WTC11 (cell line): ENCODE data around the gene APBA3. TPM values are rescaled to one million over a fixed set of nuclear protein-coding genes. Genes with fewer than 3 reads are reported as not detected.
"Not testable (repeated sequence)": the region's sequence is repeated elsewhere in the genome, so short reads cannot be mapped to it uniquely, and the experiment has no call there.

ENCODE experiments used
- ATAC-seq: fragments of 200-7000 bp; cut with Tn5 transposase; 2 replicates; pipeline ENCODE4 v1.10.0; 2021; ENCODE audit warnings: mild to moderate bottlenecking, moderate library complexity
- CTCF ChIA-PET: fragments of 300-600 bp; sonication (Branson Sonifier 250); formaldehyde crosslinking; loops from one replicate; lab custom pipeline; 2021; ENCODE audit warnings: antibody characterized with exemption; lab: Charles Lee
- POLR2A ChIA-PET: fragments of 350-600 bp; sonication (Branson Sonifier 250); formaldehyde crosslinking; loops from one replicate; lab custom pipeline; 2021; ENCODE audit warnings: antibody characterized with exemption; lab: Charles Lee
- DNase-seq: peaks from one replicate; pipeline ENCODE4 v3.0.0; 2021; ENCODE audit warnings: low spot score
- H3K27ac Mint-ChIP-seq: 2 replicates; pipeline ENCODE4 v1.8.0; 2021; ENCODE audit warnings: mixed read lengths
- H3K27me3 Mint-ChIP-seq: 2 replicates; pipeline ENCODE4 v1.8.0; 2021; ENCODE audit warnings: low read depth, mild to moderate bottlenecking, moderate library complexity, mixed read lengths
- H3K36me3 Mint-ChIP-seq: 2 replicates; pipeline ENCODE4 v1.8.0; 2021; ENCODE audit warnings: mixed read lengths
- H3K4me1 Mint-ChIP-seq: 2 replicates; pipeline ENCODE4 v1.8.0; 2022; ENCODE audit warnings: mixed read lengths
- H3K4me3 Mint-ChIP-seq: 2 replicates; pipeline ENCODE4 v1.8.0; 2021; ENCODE audit warnings: mild to moderate bottlenecking, moderate library complexity, mixed read lengths
- H3K9me3 Mint-ChIP-seq: 2 replicates; pipeline ENCODE4 v1.8.0; 2021; ENCODE audit warnings: mixed read lengths
- CBFB ChIP-seq: sonication (generic); formaldehyde crosslinking; IDR thresholded peaks from 2 replicates; pipeline ENCODE4 v1.8.1; 2022; ENCODE audit warnings: mild to moderate bottlenecking, low read depth, missing genetic modification reagents
- E2F4 ChIP-seq: sonication (generic); formaldehyde crosslinking; IDR thresholded peaks from 2 replicates; pipeline ENCODE4 v1.8.1; 2022; ENCODE audit warnings: low read depth, mild to moderate bottlenecking, moderate library complexity, missing genetic modification reagents, borderline replicate concordance
- HMGA2 ChIP-seq: fragments of 250-450 bp; sonication (Bioruptor Pico); IDR thresholded peaks from 2 replicates; pipeline ENCODE4 v1.4.0; 2021; ENCODE audit warnings: mild to moderate bottlenecking, moderate library complexity
- HMGXB4 ChIP-seq: sonication (generic); formaldehyde crosslinking; IDR thresholded peaks from 2 replicates; pipeline ENCODE4 v1.8.1; 2023; ENCODE audit warnings: mild to moderate bottlenecking, moderate library complexity, missing genetic modification reagents
- JUN ChIP-seq: sonication (generic); formaldehyde crosslinking; IDR thresholded peaks from 2 replicates; pipeline ENCODE4 v1.8.0; 2023; ENCODE audit warnings: mild to moderate bottlenecking, missing genetic modification reagents
- KAT7 ChIP-seq: sonication (generic); formaldehyde crosslinking; IDR thresholded peaks from 2 replicates; pipeline ENCODE4 v1.8.1; 2023; ENCODE audit warnings: missing genetic modification reagents, mild to moderate bottlenecking, borderline replicate concordance
- MLX ChIP-seq: sonication (generic); formaldehyde crosslinking; IDR thresholded peaks from 2 replicates; pipeline ENCODE4 v1.8.1; 2023; ENCODE audit warnings: mild to moderate bottlenecking, missing genetic modification reagents, moderate library complexity
- MXD4 ChIP-seq: fragments of 250-450 bp; sonication (Bioruptor Pico); IDR thresholded peaks from 2 replicates; pipeline ENCODE4 v1.8.0; 2021; ENCODE audit warnings: mild to moderate bottlenecking, moderate library complexity, borderline replicate concordance
- NFYB ChIP-seq: sonication (generic); formaldehyde crosslinking; conservative IDR thresholded peaks from 2 replicates; pipeline ENCODE4 v1.8.0; 2022; ENCODE audit warnings: low read depth, missing genetic modification reagents
- OVOL2 ChIP-seq: fragments of 250-450 bp; sonication (Bioruptor Pico); IDR thresholded peaks from 2 replicates; pipeline ENCODE4 v1.9.0; 2021; ENCODE audit warnings: mild to moderate bottlenecking, borderline replicate concordance
- PREB ChIP-seq: sonication (generic); formaldehyde crosslinking; IDR thresholded peaks from 2 replicates; pipeline ENCODE4 v1.8.1; 2022; ENCODE audit warnings: mild to moderate bottlenecking, missing genetic modification reagents, moderate library complexity, borderline replicate concordance
- PRRX2 ChIP-seq: fragments of 250-450 bp; sonication (Bioruptor Pico); IDR thresholded peaks from 2 replicates; pipeline ENCODE4 v1.8.0; 2021; ENCODE audit warnings: mild to moderate bottlenecking
- SOX15 ChIP-seq: fragments of 250-450 bp; sonication (Bioruptor Pico); IDR thresholded peaks from 2 replicates; pipeline ENCODE4 v1.9.0; 2021; ENCODE audit warnings: mild to moderate bottlenecking
- TEAD1 ChIP-seq: sonication (generic); formaldehyde crosslinking; IDR thresholded peaks from 2 replicates; pipeline ENCODE4 v1.8.0; 2022; ENCODE audit warnings: mild to moderate bottlenecking, missing genetic modification reagents
- ZBTB21 ChIP-seq: sonication (generic); formaldehyde crosslinking; IDR thresholded peaks from 2 replicates; pipeline ENCODE4 v1.8.1; 2023; ENCODE audit warnings: mild to moderate bottlenecking, missing genetic modification reagents, borderline replicate concordance
- ZMAT4 ChIP-seq: fragments of 250-450 bp; sonication (Bioruptor Pico); IDR thresholded peaks from 2 replicates; pipeline ENCODE4 v1.9.0; 2021; ENCODE audit warnings: mild to moderate bottlenecking
- ZNF121 ChIP-seq: sonication (generic); formaldehyde crosslinking; IDR thresholded peaks from 2 replicates; pipeline ENCODE4 v1.8.0; 2023; ENCODE audit warnings: missing genetic modification reagents
- ZNF281 ChIP-seq: sonication (generic); formaldehyde crosslinking; IDR thresholded peaks from 2 replicates; pipeline ENCODE4 v1.8.0; 2023; ENCODE audit warnings: mild to moderate bottlenecking, missing genetic modification reagents
- total RNA-seq: library from RNA; stranded (reverse); gene quantifications from 3 replicates; pipeline ENCODE4 v1.2.3, GENCODE V29; 2021
- TF ChIP-seq, protein P1 (sequence below): fragments of 250-450 bp; sonication (Bioruptor Pico); IDR thresholded peaks from 2 replicates; pipeline ENCODE4 v1.9.0; 2021; ENCODE audit warnings: moderate library complexity, mild to moderate bottlenecking, inconsistent platforms, borderline replicate concordance
- TF ChIP-seq, protein P2 (sequence below): sonication (generic); formaldehyde crosslinking; IDR thresholded peaks from 2 replicates; pipeline ENCODE4 v1.8.0; 2022; ENCODE audit warnings: mild to moderate bottlenecking, missing genetic modification reagents

APBA3 gene
- total RNA-seq, 1 experiment from 2014 or later = 27.5 TPM

DNA sequence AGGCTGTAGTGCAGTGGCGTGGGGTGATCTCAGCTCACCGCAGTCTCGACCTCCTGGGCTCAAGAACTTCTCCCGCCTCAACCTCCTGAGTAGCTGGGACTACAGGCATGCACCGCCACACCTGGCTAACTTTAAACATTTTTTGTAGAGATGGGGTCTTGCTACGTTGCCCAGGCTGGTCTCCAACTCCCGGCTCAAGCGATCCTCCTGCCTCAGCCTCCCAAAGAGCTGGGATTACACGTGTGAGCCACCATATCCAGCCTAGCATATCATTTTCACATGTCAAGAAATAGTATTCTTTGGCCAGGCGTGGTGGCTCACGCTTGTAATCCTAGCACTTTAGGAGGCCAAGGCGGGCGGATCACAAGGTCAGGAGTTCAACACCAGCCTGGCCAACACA is 3.2 kb downstream of the APBA3 start:
- peak; percentile 89 for TF ChIP-seq ZNF121 (CRISPR knock-in tag)
- POLR2A ChIA-PET, H3K36me3 Mint-ChIP-seq, CTCF ChIA-PET, H3K4me1 Mint-ChIP-seq, H3K27ac Mint-ChIP-seq, ATAC-seq, H3K27me3 Mint-ChIP-seq, DNase-seq, H3K9me3 Mint-ChIP-seq, H3K4me3 Mint-ChIP-seq: not testable (repeated sequence)

- POLR2A ChIA-PET, H3K4me1 Mint-ChIP-seq, H3K27me3 Mint-ChIP-seq, H3K4me3 Mint-ChIP-seq, H3K36me3 Mint-ChIP-seq, DNase-seq, ATAC-seq, H3K27ac Mint-ChIP-seq, CTCF ChIA-PET, H3K9me3 Mint-ChIP-seq: not testable (repeated sequence)
Observed at GRCh38 chr19:3757705-3758104, 3.8 kb downstream of the APBA3 start.

- DNase-seq (no peak), ATAC-seq (no peak)
- ChIA-PET CTCF (no interaction called here), POLR2A (no interaction called here)
- Mint-ChIP-seq H3K4me3 (no peak overlapping the region), H3K4me1 (no peaks in the 10 kb centered on the region), H3K27ac (no peak overlapping the region), H3K27me3 (no peaks in the 10 kb centered on the region), H3K9me3 (no peaks in the 10 kb centered on the region), H3K36me3 (peaks cover 18% of the 10 kb centered on the region)
- TF ChIP-seq SOX15 (CRISPR knock-in tag) = no peak
- TF ChIP-seq HMGA2 (CRISPR knock-in tag) = no peak
- no peak for TF ChIP-seq ZBTB21 (CRISPR knock-in tag)
- no peak for TF ChIP-seq KAT7 (CRISPR knock-in tag)
- no peak for TF ChIP-seq CBFB (CRISPR knock-in tag)
- TF ChIP-seq MXD4 (CRISPR knock-in tag) = no peak
- TF ChIP-seq, protein P1, sequence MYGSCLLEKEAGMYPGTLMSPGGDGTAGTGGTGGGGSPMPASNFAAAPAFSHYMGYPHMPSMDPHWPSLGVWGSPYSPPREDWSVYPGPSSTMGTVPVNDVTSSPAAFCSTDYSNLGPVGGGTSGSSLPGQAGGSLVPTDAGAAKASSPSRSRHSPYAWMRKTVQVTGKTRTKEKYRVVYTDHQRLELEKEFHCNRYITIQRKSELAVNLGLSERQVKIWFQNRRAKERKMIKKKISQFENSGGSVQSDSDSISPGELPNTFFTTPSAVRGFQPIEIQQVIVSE (CRISPR knock-in tag) = no peak
- TF ChIP-seq, protein P2, sequence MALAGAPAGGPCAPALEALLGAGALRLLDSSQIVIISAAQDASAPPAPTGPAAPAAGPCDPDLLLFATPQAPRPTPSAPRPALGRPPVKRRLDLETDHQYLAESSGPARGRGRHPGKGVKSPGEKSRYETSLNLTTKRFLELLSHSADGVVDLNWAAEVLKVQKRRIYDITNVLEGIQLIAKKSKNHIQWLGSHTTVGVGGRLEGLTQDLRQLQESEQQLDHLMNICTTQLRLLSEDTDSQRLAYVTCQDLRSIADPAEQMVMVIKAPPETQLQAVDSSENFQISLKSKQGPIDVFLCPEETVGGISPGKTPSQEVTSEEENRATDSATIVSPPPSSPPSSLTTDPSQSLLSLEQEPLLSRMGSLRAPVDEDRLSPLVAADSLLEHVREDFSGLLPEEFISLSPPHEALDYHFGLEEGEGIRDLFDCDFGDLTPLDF (CRISPR knock-in tag) = no peak
- no peak for TF ChIP-seq MLX (CRISPR knock-in tag)
- TF ChIP-seq TEAD1 (CRISPR knock-in tag) = no peak
- no peak for TF ChIP-seq ZMAT4 (CRISPR knock-in tag)
- no peak for TF ChIP-seq OVOL2 (CRISPR knock-in tag)
- TF ChIP-seq E2F4 (CRISPR knock-in tag) = no peak
- no peak for TF ChIP-seq PRRX2 (CRISPR knock-in tag)
- no peak for TF ChIP-seq JUN (CRISPR knock-in tag)
- TF ChIP-seq HMGXB4 (CRISPR knock-in tag) = no peak
- TF ChIP-seq NFYB (CRISPR knock-in tag) = no peak
- TF ChIP-seq ZNF281 (CRISPR knock-in tag) = no peak
- no peak for TF ChIP-seq PREB (CRISPR knock-in tag)
Observed at GRCh38 chr19:3753631-3754410, 7.7 kb downstream of the APBA3 start.
